Duodenal mucosa (tissue), 2 donors: ENCODE data around the gene DOCK4.
"Not testable (repeated sequence)": the region's sequence is repeated elsewhere in the genome, so short reads cannot be mapped to it uniquely, and the experiment has no call there.

Experiments
- H3K27ac ChIP-seq: one replicate; pipeline ENCODE4 v1.7.0; 2013; ENCODE audit warnings: low read depth, low read length
- H3K27me3 ChIP-seq, 2 donors: one replicate each; pipeline ENCODE4 v1.7.0; 2013; ENCODE audit warnings: low read length in 2 of 2, control low read depth in 1 of 2; ENCODE audit not compliant: insufficient read depth in 2 of 2, control insufficient read depth in 1 of 2
- H3K36me3 ChIP-seq, 2 donors: one replicate each; pipeline ENCODE4 v1.7.0; 2013; ENCODE audit warnings: low read length in 2 of 2, control low read depth in 1 of 2; ENCODE audit not compliant: insufficient read depth in 2 of 2, control insufficient read depth in 1 of 2
- H3K4me1 ChIP-seq, 2 donors: one replicate each; pipeline ENCODE4 v1.7.0; 2013; ENCODE audit warnings: low read length in 2 of 2, control low read depth in 1 of 2; ENCODE audit not compliant: insufficient read depth in 2 of 2, control insufficient read depth in 1 of 2
- H3K4me3 ChIP-seq, 2 donors: one replicate each; pipeline ENCODE4 v1.7.0; 2013; ENCODE audit warnings: low read length in 2 of 2, low read depth in 1 of 2
- H3K9ac ChIP-seq, 2 donors: one replicate each; pipeline ENCODE4 v1.7.0; 2013; ENCODE audit warnings: low read length in 2 of 2, low read depth in 1 of 2
- H3K9me3 ChIP-seq, 2 donors: one replicate each; pipeline ENCODE4 v1.7.0; 2013; ENCODE audit warnings: low read length in 2 of 2, control low read depth in 1 of 2; ENCODE audit not compliant: control insufficient read depth in 1 of 2

DOCK4 gene

GRCh38 chr7:111920329-111920728 is 285.9 kb downstream of the DOCK4 start:
- Histone ChIP-seq H3K27me3 (no peaks in the 10 kb centered on the region), H3K36me3 (no peaks in the 10 kb centered on the region), H3K9me3 (no peaks in the 10 kb centered on the region), H3K9ac (no peak overlapping the region), H3K27ac (no peak overlapping the region), H3K4me1 (no peaks in the 10 kb centered on the region), H3K4me3 (no peak overlapping the region)

GRCh38 chr7:111919631-111920179 is 286.5 kb downstream of the DOCK4 start:
- no peak overlapping the region for H3K9ac ChIP-seq
- H3K4me1 ChIP-seq = no peaks in the 10 kb centered on the region
- no peaks in the 10 kb centered on the region for H3K36me3 ChIP-seq
- no peaks in the 10 kb centered on the region for H3K9me3 ChIP-seq
- no peak overlapping the region for H3K27ac ChIP-seq
- H3K27me3 ChIP-seq = no peaks in the 10 kb centered on the region
- no peak overlapping the region for H3K4me3 ChIP-seq

GRCh38 chr7:111919164-111919563 is 287.0 kb downstream of the DOCK4 start:
- Histone ChIP-seq H3K4me3 (no peak overlapping the region), H3K4me1 (no peaks in the 10 kb centered on the region), H3K27me3 (no peaks in the 10 kb centered on the region), H3K9ac (no peak overlapping the region), H3K9me3 (no peaks in the 10 kb centered on the region), H3K36me3 (no peaks in the 10 kb centered on the region), H3K27ac (no peak overlapping the region)

GRCh38 chr7:111918461-111918860 is 287.7 kb downstream of the DOCK4 start:
- Histone ChIP-seq H3K9me3 (no peaks in the 10 kb centered on the region), H3K4me1 (no peaks in the 10 kb centered on the region), H3K9ac (no peak overlapping the region), H3K36me3 (no peaks in the 10 kb centered on the region), H3K27me3 (no peaks in the 10 kb centered on the region), H3K27ac (no peak overlapping the region), H3K4me3 (no peak overlapping the region)

- H3K36me3 ChIP-seq, H3K4me3 ChIP-seq, H3K27me3 ChIP-seq, H3K9ac ChIP-seq, H3K4me1 ChIP-seq, H3K27ac ChIP-seq, H3K9me3 ChIP-seq: not testable (repeated sequence)
Observed at GRCh38 chr7:111917404-111917803, 288.8 kb downstream of the DOCK4 start.

GRCh38 chr7:111914291-111914690 is 291.9 kb downstream of the DOCK4 start:
- Histone ChIP-seq H3K4me1 (no peaks in the 10 kb centered on the region), H3K9me3 (no peaks in the 10 kb centered on the region), H3K27ac (no peak overlapping the region), H3K4me3 (no peak overlapping the region), H3K27me3 (no peaks in the 10 kb centered on the region), H3K36me3 (no peaks in the 10 kb centered on the region), H3K9ac (no peak overlapping the region)

- Histone ChIP-seq H3K9me3 (no peaks in the 10 kb centered on the region), H3K4me3 (no peak overlapping the region), H3K9ac (no peak overlapping the region), H3K27me3 (no peaks in the 10 kb centered on the region), H3K36me3 (no peaks in the 10 kb centered on the region), H3K4me1 (no peaks in the 10 kb centered on the region), H3K27ac (no peak overlapping the region)
Observed at GRCh38 chr7:111911166-111911961, 294.8 kb downstream of the DOCK4 start.

GRCh38 chr7:111910656-111911055 is 295.5 kb downstream of the DOCK4 start:
- no peaks in the 10 kb centered on the region for H3K4me1 ChIP-seq
- no peaks in the 10 kb centered on the region for H3K9me3 ChIP-seq
- H3K4me3 ChIP-seq = no peak overlapping the region
- no peak overlapping the region for H3K27ac ChIP-seq
- no peaks in the 10 kb centered on the region for H3K27me3 ChIP-seq
- H3K9ac ChIP-seq = no peak overlapping the region
- no peaks in the 10 kb centered on the region for H3K36me3 ChIP-seq

GRCh38 chr7:111908673-111909072 is 297.5 kb downstream of the DOCK4 start:
- H3K4me3 ChIP-seq, H3K4me1 ChIP-seq, H3K9ac ChIP-seq, H3K36me3 ChIP-seq, H3K9me3 ChIP-seq, H3K27ac ChIP-seq, H3K27me3 ChIP-seq: not testable (repeated sequence)

- Histone ChIP-seq H3K9ac (no peak overlapping the region), H3K4me3 (no peak overlapping the region), H3K36me3 (no peaks in the 10 kb centered on the region), H3K4me1 (no peaks in the 10 kb centered on the region), H3K27me3 (no peaks in the 10 kb centered on the region), H3K9me3 (no peaks in the 10 kb centered on the region), H3K27ac (no peak overlapping the region)
Observed at GRCh38 chr7:111903797-111904196, 302.4 kb downstream of the DOCK4 start.
